ENCODE results near the gene DMXL2.
"Not testable (repeated sequence)": the region's sequence is repeated elsewhere in the genome, so short reads cannot be mapped to it uniquely, and the experiment has no call there.

Gene DMXL2, protein sequence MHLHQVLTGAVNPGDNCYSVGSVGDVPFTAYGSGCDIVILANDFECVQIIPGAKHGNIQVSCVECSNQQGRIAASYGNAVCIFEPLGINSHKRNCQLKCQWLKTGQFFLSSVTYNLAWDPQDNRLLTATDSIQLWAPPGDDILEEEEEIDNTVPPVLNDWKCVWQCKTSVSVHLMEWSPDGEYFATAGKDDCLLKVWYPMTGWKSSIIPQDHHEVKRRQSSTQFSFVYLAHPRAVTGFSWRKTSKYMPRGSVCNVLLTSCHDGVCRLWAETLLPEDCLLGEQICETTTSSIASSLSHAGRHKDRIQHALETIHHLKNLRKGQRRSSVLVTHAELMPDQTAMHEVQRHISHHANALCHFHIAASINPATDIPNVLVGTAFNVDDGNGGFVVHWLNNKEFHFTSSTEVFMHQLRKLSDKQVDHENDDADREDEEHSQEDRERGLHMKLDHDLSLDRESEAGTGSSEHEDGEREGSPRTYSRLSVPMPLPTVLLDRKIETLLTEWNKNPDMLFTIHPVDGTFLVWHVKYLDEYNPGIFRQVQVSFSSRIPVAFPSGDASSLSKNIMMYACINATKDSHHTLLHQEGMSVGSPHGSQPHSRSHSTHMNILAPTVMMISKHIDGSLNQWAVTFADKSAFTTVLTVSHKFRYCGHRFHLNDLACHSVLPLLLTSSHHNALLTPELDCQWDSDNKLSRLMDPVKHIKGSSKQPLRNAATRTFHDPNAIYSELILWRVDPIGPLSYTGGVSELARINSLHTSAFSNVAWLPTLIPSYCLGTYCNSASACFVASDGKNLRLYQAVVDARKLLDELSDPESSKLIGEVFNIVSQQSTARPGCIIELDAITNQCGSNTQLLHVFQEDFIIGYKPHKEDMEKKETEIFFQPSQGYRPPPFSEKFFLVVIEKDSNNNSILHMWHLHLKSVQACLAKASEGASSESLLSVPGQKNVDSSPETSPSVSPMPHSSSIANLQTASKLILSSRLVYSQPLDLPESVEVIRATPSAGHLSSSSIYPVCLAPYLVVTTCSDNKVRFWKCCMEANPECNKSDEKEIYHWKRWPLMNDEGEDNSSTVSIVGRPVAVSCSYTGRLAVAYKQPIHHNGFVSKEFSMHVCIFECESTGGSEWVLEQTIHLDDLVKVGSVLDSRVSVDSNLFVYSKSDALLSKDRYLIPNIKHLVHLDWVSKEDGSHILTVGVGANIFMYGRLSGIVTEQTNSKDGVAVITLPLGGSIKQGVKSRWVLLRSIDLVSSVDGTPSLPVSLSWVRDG (N-terminal part only)

DNA sequence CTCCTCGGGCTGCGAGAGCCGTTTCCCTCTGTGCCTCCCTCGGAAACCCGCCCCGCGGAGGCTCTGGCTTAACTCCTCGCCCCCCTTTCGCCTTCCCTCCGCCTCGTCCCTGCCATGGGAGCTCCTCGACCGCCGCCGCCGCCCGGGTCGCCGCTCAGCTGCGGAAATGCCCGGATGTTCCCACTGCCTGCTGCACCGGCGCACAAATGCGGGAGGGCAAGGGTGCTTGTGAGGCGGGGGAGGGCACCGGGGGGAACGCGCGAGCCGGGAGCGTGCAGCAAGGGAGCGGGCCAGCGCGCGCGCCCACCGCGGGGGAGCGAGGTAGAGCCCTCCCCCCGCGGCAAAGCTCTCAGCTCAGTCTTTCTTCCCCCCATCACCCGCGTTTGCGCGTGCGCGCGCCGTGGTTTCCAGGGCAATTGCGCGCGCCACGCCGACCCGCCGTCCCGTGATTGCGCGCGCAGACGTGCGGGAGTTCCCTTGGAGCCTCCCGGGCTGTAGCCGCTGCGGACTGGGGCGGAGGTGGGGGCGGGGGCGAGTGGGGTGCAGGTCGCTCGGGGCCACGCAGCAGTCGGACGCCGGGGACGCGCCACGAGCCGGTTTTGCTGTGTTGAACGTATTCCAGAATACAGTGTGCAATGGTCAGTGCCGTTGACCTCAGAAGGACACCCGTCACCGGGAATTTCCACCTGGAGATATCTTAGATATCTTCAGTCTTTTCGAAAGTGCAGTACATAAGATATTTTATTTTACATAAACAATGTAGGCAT, at the start of gene DMXL2:
DMXL2 (minus strand) TSS at position 168 of the 767 bp plus-strand sequence. CDS start 226 bp downstream, outside the sequence.
- DNase-seq (ENCODE audit: low spot score), result peak; percentile 88

DNA sequence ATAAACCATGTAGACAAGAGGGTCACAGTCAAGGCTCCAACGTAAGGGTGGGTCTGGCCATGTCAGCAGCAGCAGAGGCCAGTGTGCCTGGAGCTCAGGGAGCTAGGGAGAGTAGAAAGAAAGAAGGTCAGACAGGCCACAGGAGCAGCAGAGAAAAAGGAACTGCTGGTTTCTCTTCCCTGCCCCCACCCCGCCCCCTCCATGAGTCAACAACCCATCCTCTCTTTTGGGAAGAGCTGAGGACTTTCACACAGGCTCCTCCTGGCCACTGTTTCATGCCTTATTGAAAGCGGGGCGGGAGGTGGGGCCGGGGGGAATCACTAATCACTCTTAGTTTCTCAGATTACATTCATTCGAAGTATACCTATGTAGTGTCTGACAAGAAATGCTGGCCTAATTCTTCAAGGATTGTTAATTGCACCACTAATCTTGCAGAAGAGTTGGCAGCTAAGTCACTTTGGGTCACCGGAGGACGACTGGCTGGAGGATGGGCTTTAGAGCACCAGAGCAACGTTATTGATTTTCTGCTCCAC, 49.6 kb upstream of the DMXL2 start:
- no peak for DNase-seq (ENCODE audit: low spot score)

DNA sequence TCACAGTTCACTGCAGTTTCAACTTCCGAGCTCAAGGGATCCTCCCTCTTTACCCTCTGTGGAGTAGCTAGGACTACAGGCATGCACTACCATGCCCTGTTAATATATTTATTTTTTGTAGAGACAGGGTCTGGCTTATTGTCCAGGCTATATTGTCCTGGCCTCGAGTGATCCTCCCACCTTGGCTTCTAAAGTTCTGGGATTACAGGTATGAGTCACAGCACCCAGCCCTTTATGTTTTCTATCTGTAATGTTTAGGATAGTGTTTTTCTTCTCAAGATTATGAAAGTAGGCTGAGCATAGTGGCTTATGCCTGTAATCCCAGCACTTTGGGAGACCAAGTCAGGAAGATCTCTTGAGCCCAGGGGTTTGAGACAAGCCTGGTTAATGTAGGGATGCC, 46.8 kb upstream of the DMXL2 start:
- DNase-seq (ENCODE audit: low spot score), result no peak

DNA sequence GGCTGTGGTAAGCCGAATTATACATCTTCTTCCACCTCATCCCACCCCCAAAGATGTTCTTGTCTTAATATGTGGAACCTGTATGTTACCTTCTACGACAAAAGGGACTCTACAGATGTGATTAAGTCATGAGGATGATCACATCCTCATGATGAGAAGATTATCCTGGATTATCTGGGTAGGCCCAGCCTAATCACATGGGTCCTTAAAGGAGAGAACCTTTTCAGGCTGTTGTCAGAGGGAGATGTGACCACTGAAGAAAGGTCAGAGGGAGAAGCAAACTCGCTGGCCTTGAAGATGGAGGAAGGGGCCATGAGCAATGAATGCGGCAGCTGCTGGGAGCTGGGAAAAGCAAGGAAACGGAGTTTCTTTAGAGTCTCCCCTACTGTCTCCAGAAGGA, 45.9 kb upstream of the DMXL2 start:
- DNase-seq (ENCODE audit: low spot score), result no peak

DNA sequence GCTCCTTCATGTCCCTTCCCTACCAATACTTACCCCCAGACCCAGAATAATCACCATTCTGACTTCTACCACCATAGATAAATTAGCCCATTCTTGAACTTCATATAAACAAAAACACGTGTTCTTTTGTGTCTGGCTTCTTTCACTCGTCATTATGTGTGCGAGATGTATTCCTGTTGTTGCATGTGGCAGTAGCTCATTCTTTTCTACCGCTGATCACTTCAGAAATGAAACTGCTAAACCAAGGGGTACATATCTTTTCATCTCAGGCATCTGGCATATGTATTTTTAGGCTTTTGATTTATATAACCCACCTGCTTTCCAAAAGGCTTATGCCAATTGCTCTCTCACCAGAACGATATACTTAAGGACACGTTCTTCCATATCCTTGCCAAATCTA, 44.9 kb upstream of the DMXL2 start:
- no peak for DNase-seq (ENCODE audit: low spot score)

DNA sequence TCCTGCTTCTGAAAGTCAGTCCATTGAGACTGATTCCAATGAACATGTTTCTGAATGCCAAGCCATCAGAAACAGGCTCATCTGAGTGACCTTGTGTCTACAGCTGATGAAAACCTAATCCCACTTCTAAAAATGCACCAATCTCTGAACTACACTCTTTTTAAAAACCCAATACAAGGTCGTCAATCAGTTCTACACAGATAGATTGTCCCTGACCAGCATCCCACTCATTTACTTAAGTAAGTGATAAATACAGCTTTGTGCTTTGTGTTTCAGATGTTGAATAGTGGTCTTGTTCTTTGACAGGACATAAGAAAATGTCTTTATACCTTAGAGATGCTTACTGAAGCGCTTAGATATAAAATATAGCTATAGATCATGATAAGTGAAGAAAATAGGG, 38.5 kb upstream of the DMXL2 start:
- DNase-seq (ENCODE audit: low spot score), result no peak

DNA sequence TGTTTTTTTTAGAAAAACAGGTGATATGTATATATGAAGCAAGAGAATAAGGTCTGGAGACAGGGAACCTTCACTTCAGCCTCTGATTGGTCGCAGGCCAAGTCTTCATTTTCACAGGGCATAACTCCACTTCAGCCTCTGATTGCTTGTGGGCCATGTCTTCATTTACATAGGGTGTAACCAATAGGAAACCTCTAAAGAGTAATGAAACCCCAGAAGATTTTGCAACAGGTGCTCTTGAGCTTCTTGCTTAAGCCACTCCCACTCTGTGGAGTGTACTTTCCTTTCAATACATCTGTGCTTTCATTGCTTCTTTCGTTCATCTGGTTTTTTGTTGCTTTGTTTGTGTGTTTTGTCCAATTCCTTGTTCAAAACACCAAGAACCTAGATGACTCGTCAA, 36.1 kb upstream of the DMXL2 start:
- no peak for DNase-seq (ENCODE audit: low spot score)

DNA sequence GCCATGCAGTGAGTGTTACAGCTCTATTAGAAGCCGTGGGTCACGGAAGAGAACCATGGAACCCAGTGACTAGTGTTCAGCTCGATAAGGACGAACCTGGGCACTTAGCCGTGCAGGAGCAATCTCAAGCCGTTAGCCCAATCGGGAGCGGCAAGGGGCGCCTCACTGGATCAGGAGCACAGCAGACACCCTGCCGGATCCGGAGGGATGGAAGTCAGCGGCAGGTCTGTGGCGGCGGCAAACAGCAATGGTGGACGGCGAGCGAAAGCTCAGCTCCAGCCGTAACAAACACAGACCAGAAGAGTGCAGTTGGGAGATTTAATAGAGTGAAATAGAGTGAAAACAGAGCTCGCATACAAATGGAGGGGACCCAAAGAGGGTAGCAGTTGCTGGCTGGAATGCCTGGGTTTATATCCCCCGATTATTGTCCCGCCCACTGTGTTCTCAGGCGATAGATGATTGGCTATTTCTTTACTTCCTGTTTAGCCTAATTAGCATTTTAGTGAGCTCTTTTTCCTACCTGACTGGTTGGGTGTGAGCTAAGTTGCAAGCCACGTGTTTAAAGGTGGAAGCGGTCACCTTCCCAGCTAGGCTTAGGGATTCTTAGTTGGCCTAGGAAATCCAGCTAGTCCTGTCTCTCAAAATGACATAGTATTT, 33.0 kb upstream of the DMXL2 start:
- DNase-seq (ENCODE audit: low spot score), result not testable (repeated sequence)

DNA sequence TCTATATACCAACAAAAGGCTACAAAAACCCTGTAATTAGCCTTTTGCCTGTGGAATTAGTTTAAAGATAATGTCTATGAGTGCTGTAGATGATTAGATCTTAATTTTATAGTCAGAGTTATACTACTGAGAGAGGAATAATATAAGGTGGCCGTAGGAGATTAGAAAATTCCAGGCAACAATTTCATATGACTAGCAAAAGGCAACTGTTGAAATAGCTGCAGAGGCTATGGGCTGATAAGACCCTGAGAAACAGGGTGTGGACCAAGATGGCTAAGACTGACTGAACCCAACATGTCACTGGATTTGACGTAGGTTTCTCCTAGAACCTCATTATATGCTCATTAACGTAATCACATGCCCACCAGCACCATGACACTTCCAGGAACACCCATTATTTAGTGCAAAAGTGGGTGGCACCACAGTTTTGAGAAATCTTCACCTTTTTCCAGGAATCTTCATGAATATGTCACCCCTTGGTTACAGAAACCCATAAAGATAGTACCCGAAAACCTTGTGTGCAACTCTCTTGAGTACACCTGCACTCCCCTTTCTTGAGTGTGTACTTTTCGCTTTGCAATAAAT, 29.6 kb upstream of the DMXL2 start:
- no peak for DNase-seq (ENCODE audit: low spot score)

DNA sequence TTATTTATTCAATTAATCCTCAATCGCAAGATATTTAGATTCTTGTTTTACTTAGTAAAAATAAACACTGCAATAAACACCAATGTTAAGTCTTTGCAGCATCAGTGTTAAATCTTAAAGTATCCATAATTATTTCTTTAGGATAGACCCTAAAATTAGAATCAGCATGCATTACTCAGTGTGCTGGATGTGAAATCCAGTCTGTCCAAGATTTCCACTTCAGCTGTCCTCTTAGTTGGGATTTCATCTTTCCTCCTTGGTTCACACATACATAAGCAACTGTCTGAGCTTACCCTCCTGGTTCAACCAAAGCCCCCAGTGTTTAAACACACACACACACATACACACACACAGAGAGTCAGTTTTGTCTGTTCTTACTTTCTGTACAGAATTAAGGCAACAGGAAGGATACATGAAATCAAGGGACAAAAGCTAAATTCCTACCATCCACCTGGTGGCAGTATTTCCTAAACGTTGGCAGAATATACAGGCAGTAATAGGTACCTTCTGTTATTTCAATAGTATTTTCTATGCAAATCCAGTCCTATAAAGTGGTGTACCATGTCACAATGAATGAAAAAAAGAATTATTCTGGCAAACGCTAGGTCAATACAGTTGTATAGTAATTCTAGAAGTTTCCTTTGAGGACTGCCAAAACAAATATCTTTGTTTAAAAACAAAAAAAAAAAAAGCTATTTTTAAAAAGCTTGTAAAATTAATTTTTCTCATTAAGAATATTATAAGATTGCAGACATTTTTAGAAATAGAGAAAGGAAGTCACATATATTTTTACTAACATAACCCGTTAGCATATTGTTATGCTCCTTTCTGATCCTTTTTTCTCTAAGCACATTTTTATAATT, 27.3 kb upstream of the DMXL2 start:
- peak; percentile 75 for DNase-seq (ENCODE audit: low spot score)

DNA sequence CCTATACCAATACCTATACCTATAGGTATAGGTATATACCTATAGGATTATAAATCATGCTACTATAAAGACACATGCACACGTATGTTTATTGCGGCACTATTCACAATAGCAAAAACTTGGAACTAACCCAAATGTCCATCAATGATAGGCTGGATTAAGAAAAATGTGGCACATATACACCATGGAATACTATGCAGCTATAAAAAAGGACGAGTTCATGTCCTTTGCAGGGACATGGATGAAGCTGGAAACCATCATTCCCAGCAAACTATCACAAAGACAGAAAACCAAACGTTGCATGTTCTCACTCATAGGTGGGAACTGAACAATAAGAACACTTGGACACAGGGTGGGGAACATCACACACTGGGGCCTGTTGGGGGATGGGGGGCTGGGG, 26.1 kb upstream of the DMXL2 start:
- DNase-seq (ENCODE audit: low spot score), result not testable (repeated sequence)

DNA sequence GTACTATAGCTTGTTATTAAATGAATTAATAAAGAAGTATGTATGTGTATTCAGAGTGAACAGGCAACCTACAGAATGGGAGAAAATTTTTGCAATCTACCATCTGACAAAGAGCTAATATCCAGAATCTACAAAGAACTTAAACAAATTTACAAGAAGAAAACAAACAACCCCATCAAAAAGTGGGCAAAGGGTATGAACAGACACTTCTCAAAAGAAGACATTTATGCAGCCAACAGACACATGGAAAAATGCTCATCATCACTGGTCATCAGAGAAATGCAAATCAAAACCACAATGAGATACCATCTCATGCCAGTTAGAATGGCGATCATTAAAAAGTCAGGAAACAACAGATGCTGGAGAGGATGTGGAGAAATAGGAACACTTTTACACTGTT, 25.5 kb upstream of the DMXL2 start:
- not testable (repeated sequence) for DNase-seq (ENCODE audit: low spot score)

DNA sequence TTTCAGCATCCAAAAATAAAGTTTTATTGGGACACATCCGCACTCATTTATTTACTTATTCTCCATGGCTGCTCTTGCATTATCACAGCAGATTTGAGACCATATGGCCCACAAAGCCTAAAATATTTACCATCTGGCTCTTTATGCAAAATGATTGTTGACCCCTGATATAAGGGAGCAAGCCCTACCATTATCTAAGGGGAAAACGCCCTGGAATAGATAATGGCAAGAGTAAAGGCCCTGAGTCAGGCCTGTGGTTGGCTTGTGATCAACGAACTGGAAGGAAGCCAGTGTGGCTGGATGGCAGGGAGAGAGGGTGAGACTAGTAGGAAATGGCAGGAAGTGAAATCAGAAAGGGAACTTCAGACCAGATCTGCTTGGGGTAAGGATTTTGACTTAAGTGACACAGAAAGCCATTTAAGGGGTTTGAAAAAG, 24.6 kb upstream of the DMXL2 start:
- peak; percentile 83 for DNase-seq (ENCODE audit: low spot score)

DNA sequence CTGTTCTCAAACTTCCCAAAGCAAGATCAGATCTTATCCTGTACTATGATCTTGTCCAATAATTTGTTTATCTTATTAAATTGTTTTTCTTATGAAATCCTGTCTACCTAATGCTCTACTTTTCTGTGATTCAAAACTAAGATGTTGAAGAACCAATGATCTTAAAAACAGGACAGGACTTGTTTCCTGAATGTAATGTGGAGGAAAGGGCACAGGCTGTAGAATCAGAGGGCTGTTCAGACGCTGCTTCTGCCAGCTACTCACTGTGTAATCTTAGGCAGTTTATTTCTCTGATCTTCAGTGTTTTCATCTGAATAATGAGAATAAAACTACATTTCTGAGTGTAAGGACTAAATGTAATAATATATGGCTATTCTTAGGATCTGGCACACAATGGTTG, 20.1 kb upstream of the DMXL2 start:
- no peak for DNase-seq (ENCODE audit: low spot score)

DNA sequence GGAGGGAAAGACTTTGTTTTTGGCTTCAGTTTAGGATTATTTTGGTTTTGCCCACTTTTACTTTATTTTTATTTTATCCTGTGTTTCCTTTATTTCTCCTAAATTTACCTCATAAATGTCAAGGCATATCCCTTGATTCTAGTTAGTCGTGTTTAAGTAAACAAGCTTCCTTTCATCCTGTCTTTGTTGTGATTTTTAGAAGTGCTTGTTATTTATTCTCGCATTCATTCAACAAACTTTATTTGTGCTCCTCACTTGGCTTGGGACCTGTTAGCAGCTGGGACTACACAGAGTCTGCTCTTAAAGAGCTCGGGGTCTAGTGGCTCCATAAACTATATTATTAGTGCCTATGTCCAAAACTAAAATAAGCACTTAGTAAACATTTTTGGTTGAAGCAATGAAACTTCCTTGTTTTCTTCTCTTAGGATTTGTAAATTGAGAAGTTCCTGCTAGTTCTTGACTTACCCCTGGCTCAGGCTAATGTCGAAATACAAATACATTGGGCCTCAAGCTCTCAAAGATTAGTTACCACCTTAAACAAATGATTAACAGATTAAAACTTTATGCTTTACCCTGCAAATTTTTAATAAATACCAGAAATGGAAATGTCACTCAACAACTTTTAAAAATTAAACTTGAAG, 19.0 kb upstream of the DMXL2 start:
- no peak for DNase-seq (ENCODE audit: low spot score)

DNA sequence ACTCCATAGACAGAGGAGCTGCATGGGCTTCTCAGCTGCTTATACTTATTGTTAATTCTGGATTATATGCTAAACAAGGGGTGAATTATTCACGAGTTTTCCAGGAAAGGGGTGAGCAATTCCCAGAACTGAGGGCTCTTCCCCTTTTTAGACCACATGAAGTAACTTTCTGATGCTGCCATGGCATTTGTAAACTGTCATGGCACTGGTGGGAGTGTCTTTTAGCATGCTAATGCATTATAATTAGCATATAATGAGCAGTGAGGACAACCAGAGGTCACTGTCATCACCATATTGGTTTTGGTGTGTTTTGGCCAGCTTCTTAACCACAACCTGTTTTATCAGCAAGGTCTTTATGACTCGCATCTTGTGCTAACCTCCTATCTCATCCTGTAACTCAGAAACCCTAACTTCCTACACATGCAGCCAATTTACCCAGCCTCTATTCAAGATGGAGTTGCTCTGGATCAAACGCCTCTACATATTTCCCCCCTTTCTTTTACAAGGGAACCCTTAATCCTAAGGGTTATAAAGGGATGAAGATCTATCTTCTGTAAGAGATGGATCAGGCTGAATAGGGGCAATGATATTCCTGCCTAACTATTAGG, 12.1 kb upstream of the DMXL2 start:
- DNase-seq (ENCODE audit: low spot score), result no peak

DNA sequence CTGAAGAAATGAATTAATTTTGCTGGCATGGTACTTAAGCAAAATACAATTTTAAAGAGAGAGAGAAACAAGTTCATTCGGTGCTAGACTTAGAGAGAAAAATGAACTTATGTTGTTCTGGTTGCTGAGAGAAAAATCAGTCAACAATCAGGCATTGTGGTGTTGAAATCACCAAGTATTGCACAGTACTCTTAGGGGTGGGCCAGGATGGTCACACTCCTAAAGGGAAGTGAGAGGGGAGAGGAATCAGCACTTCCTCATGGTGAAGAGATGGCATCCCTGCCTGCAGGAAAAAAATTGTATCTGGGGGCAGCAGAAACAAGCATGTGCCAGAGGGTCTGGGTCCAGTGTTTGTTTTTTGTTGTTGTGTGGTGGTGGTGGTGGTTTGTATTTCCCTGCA, 7.0 kb upstream of the DMXL2 start:
- no peak for DNase-seq (ENCODE audit: low spot score)

DNA sequence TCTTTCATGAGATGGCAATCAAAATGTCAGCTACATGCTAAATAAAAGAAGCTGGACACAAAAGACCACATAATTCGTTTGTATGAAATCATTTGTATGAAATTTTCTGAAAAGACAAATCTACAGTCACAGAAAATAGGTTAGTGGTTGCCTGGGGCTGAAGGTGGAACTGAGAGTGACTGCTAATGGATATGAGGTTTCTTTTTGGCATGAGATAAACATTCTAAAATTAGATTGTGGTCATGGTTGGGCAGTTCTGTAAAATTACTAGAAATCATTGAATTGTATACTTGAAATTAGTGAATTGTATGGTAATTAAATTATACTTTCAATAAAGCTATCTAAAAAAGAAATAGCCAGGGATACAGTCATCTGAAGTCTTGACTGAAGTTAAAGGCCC, 2.7 kb upstream of the DMXL2 start:
- DNase-seq (ENCODE audit: low spot score), result no peak

Measured in kidney tubule cell (primary cell).